Transverse colon (tissue), 4 donors: ENCODE results near the gene TMEM130. TPM values are rescaled to one million over a fixed set of nuclear protein-coding genes. Genes with fewer than 3 reads are reported as not detected.

ENCODE experiments used
- DNase-seq: peaks from one replicate; pipeline ENCODE4 v3.0.0-alpha.2; 2019
- H3K27ac ChIP-seq, 4 donors: fragments of 200-600 bp; sonication (generic); 2 replicates each; pipeline ENCODE4 v1.5.1; 2016 to 2018; ENCODE audit warnings: inconsistent platforms in 4 of 4
- H3K27me3 ChIP-seq: fragments of 200-600 bp; sonication (generic); 2 replicates; pipeline ENCODE4 v1.5.1; 2017; ENCODE audit warnings: inconsistent platforms
- H3K36me3 ChIP-seq, 4 donors: fragments of 200-600 bp; sonication (generic); 2 replicates each; pipeline ENCODE4 v1.5.1; 2017 to 2019; ENCODE audit warnings: inconsistent platforms in 4 of 4
- H3K4me1 ChIP-seq, 4 donors: fragments of 200-600 bp; sonication (generic); 2 replicates each; pipeline ENCODE4 v1.5.1; 2017 to 2020; ENCODE audit warnings: inconsistent platforms in 4 of 4
- H3K4me3 ChIP-seq, 4 donors: fragments of 200-600 bp; sonication (generic); 1 replicate in 1 of 4; 2 replicates in 3 of 4; pipeline versions ENCODE4 v1.5.1 to v1.6.1; 2017 to 2019; ENCODE audit warnings: inconsistent platforms in 4 of 4
- H3K9me3 ChIP-seq, 2 donors: fragments of 200-600 bp; sonication (generic); 2 replicates each; pipeline ENCODE4 v1.5.1; 2017 to 2019; ENCODE audit warnings: inconsistent platforms in 2 of 2
- EP300 ChIP-seq: sonication (generic); formaldehyde crosslinking; IDR thresholded peaks from one replicate; pipeline ENCODE4 v1.6.1; 2017; ENCODE audit warnings: antibody characterized with exemption, low read depth
- POLR2A ChIP-seq: fragments of 450-650 bp; IDR thresholded peaks from one replicate; pipeline ENCODE4 v1.6.1; 2016; ENCODE audit warnings: antibody characterized with exemption, mild to moderate bottlenecking, moderate library complexity
- POLR2AphosphoS5 ChIP-seq, 3 donors: sonication (generic); formaldehyde crosslinking; IDR thresholded peaks; one replicate each; pipeline ENCODE4 v1.6.1; 2016; ENCODE audit warnings: antibody characterized with exemption in 3 of 3
- WGBS, 2 donors: methylation state at CpG; one replicate each; pipeline ENCODE4 v1.1.5; 2018; ENCODE audit warnings: low coverage in 1 of 2; 5-methylcytosine and 5-hydroxymethylcytosine counted together
- in situ Hi-C, 4 donors: fragments of 200-750 bp; cut with MboI; loops; one replicate each; pipeline versions ENCODE4 v1.15.0 to v1.15.1; 2017; ENCODE audit warnings: low sequenced_read_pairs in 3 of 4, low pct_ligation_motif_present in 1 of 4, low pct_unique_long_range_greater_than_20kb in 1 of 4
- intact Hi-C: fragments of 100-400 bp; cut with DNase I; formaldehyde crosslinking; loops from one replicate; pipeline ENCODE4 v1.15.1; 2023; ENCODE audit warnings: low total_unique reads
- total RNA-seq, 4 donors: library from RNA; depleted of rRNA; stranded (reverse); fragments of >200 nt; gene quantifications; one replicate each; pipeline ENCODE4 v1.1.0, GENCODE V29; 2016
- TF ChIP-seq, protein P1 (sequence below), 5 experiments: fragments of 200-600 bp in 3 of 5; fragments of 450-650 bp in 2 of 5; sonication (generic) in 3 of 5; IDR thresholded peaks; 1 replicate in 2 of 5; 2 replicates in 3 of 5; pipeline ENCODE4 v1.5.1; 2016 to 2017; ENCODE audit warnings: antibody characterized with exemption in 5 of 5, inconsistent platforms in 3 of 5, mild to moderate bottlenecking in 2 of 5, moderate library complexity in 1 of 5

The TMEM130 gene
- total RNA-seq, 4 donors from 2014 or later, result 0.14 to 1.5 (median 1.1) TPM; not detected in 1

DNA sequence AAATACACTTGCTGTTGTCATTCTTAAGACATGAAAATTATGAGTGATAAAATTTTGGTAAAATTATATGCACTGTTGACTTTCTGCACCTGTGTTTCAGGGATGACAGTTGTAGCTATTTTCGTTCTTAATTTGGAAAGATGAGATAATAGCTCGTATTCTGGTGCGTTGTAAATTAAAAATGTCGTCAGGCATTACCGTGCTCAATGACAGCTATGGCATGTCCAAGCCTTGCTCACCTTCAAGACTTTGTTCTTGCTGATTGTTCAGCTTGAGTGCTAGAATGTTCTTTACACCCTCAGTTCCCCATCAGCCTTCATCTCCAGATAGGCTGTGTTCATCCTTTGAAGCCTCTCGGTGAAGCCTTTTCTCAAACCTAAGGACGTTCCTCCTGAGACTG lies 30.0 kb upstream of the TMEM130 start:
- 94 to 98% methylated on average over 5 to 7 of the region's 7 CpGs for WGBS, 2 donors
- in situ Hi-C loops, result no loop called here
- no peak for DNase-seq
- Histone ChIP-seq H3K27me3 (no peaks in the 10 kb centered on the region), H3K4me1 (no peaks in the 10 kb centered on the region), H3K4me3 (no peak overlapping the region), H3K36me3 (peaks cover 0 to 80% (median 37%) of the 10 kb centered on the region in 4 donors), H3K27ac (no peak overlapping the region), H3K9me3 (no peaks in the 10 kb centered on the region)
- intact Hi-C loops, result no loop called here
- TF ChIP-seq, protein P1, sequence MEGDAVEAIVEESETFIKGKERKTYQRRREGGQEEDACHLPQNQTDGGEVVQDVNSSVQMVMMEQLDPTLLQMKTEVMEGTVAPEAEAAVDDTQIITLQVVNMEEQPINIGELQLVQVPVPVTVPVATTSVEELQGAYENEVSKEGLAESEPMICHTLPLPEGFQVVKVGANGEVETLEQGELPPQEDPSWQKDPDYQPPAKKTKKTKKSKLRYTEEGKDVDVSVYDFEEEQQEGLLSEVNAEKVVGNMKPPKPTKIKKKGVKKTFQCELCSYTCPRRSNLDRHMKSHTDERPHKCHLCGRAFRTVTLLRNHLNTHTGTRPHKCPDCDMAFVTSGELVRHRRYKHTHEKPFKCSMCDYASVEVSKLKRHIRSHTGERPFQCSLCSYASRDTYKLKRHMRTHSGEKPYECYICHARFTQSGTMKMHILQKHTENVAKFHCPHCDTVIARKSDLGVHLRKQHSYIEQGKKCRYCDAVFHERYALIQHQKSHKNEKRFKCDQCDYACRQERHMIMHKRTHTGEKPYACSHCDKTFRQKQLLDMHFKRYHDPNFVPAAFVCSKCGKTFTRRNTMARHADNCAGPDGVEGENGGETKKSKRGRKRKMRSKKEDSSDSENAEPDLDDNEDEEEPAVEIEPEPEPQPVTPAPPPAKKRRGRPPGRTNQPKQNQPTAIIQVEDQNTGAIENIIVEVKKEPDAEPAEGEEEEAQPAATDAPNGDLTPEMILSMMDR (IDR thresholded peaks at IDR 0.05), result no peak
- TF ChIP-seq EP300, result no peak
- TF ChIP-seq POLR2A, result no peak
- TF ChIP-seq POLR2AphosphoS5 (IDR thresholded peaks at IDR 0.05), result no peak

DNA sequence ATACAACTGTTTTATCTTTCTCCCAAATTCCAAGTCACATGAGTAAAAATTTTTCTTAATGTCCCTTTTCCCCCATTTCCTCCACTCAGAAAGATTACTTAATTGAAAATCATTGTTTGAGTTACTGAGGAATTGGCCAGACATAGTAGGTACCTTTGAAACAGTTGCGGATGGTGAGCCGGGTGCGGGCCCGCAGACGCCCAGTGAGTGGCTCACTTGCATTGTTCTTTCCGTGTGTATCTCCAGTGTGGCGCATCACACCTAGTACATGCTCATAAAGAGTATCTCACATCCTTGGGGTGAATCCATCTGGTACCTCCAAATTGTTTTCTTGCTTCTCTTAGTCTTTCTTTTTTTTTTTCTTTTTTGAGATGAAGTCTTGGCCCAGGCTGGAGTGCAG lies 22.8 kb upstream of the TMEM130 start:
- Histone ChIP-seq H3K4me1 (no peaks in the 10 kb centered on the region), H3K4me3 (no peak overlapping the region), H3K27me3 (no peaks in the 10 kb centered on the region), H3K36me3 (peaks cover 0 to 71% (median 27%) of the 10 kb centered on the region in 4 donors), H3K27ac (no peak overlapping the region), H3K9me3 (no peaks in the 10 kb centered on the region)
- WGBS, 2 donors, result 94 to 96% methylated on average over 7 of the region's 7 CpGs
- intact Hi-C loops, result no loop called here
- no peak for DNase-seq
- in situ Hi-C loops, result no loop called here
- TF ChIP-seq, protein P1 (IDR thresholded peaks at IDR 0.05), result no peak
- TF ChIP-seq POLR2A (no peak), POLR2AphosphoS5 (IDR thresholded peaks at IDR 0.05) (no peak), EP300 (no peak)

DNA sequence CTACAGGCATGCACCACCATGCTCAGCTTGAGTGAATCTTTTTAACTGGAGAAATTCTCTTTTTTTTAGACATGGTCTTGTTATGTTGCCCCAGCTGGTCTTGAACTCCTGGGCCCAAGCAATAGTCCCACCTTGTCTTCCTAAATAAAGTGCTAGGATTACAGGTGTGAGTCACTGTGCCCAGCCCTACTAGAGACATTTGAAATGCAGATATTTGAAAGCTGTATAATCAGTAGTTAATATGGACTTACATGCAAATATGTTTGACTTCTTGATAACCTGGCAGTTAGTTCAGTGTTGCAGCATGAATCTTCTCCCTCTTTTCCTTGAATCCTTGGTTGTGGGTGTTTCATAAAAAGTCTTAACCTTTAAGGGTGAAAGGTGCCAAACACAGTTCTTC lies 17.2 kb upstream of the TMEM130 start:
- TF ChIP-seq POLR2AphosphoS5 (IDR thresholded peaks at IDR 0.05), result no peak
- no peak for TF ChIP-seq EP300
- TF ChIP-seq, protein P1 (IDR thresholded peaks at IDR 0.05), result no peak
- TF ChIP-seq POLR2A, result no peak
- no peaks in the 10 kb centered on the region for H3K9me3 ChIP-seq
- H3K4me1 ChIP-seq, result no peaks in the 10 kb centered on the region
- H3K27me3 ChIP-seq, result no peaks in the 10 kb centered on the region
- H3K36me3 ChIP-seq, result peaks cover 0 to 43% (median 18%) of the 10 kb centered on the region in 4 donors
- in situ Hi-C loops (no loop called here), intact Hi-C loops (no loop called here)
- no peak for DNase-seq
- no peak overlapping the region for H3K27ac ChIP-seq
- no peak overlapping the region for H3K4me3 ChIP-seq

GRCh38 chr7:98884416-98884815 lies 14.6 kb upstream of the TMEM130 start:
- Histone ChIP-seq H3K9me3 (no peaks in the 10 kb centered on the region), H3K36me3 (peaks cover 0 to 36% (median 17%) of the 10 kb centered on the region in 4 donors), H3K27me3 (no peaks in the 10 kb centered on the region), H3K4me1 (peaks cover 3 to 13% (median 9%) of the 10 kb centered on the region in 4 donors), H3K27ac (no peak overlapping the region), H3K4me3 (no peak overlapping the region)
- intact Hi-C loops, result no loop called here
- WGBS, 2 donors, result 93% methylated on average over 4 of the region's 4 CpGs; no CpG with 5 or more reads in 1 of the 2 donors
- DNase-seq, result no peak
- in situ Hi-C loops, result no loop called here
- TF ChIP-seq, protein P1 (IDR thresholded peaks at IDR 0.05), result no peak
- no peak for TF ChIP-seq POLR2AphosphoS5 (IDR thresholded peaks at IDR 0.05)
- no peak for TF ChIP-seq EP300
- TF ChIP-seq POLR2A, result no peak
